ENCODE results near the gene TMED4.
A peak's percentile ranks its signal among the peaks of the same experiment; 100 is the strongest.

The TMED4 gene

DNA sequence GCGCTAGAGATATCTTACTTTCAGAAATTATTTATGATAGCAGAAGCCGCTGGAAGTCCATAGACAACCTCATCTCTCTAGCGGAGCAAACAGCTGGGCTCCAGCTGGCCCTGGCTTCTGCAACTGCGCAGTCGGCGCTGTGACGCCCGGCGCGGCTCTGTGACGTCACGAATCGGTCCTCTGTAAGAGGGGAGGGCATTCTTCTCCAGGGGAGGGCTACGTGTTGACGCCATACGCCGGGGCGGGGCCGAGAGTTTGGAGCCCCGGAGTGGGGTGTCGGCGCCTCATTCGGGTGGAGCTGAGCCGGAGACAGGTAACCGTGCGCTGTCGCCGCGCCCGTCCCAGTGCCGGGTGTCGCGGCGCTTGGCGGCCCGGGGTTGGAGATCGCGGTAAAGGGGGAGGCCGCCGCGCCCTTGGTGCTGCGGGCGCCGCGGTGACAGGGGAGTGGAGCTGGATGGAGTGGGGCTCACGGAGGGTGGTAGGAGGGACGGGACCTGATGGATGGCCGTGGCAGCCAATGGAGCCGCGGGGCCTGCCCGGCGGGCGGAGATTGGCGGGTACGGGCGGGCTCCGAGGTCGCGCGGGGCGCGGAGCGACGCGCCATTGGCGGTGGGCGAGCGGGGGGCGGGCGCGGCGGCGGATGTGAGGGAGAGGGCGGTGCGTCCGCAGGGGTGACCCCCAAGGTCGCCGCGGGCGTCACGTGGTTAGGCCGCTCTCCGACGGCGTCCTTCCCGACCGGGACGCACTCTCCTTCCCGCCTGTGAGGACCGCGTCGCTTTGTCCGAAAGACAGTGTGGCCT, 24.5 kb upstream of the TMED4 start, which contains the start of gene OGDH:
OGDH (plus strand) TSS at position 287 of the 800 bp plus-strand sequence. CDS start 17,717 bp downstream, outside the sequence.
- Histone ChIP-seq H3K9ac (ENCODE audit: low read length) (peak within 1 kb of the TSS; percentile 94), H3K23ac (ENCODE audit: low read length in 2 of 2) (no peak within 1 kb of the TSS), H4K91ac (ENCODE audit: low read length) (peak within 1 kb of the TSS; percentile 96), H2BK15ac (ENCODE audit: low read depth, poor library complexity, severe bottlenecking) (no peak within 1 kb of the TSS), H3K4me3 (ENCODE audit: insufficient read depth in 1 of 2, low read depth in 1 of 2, low read length in 2 of 2) (peak within 1 kb of the TSS; percentile 92 to 99), H3K18ac (ENCODE audit: low read depth in 1 of 2, low read length in 2 of 2) (peak within 1 kb of the TSS; percentile 98 to 100), H3K9me3 (ENCODE audit: control insufficient read depth, low read length) (no peaks in the 10 kb centered on the region), H3K4ac (ENCODE audit: low read depth in 1 of 2, low read length in 2 of 2) (peak within 1 kb of the TSS in 1 of 2 experiments; percentile 89), H2AK5ac (ENCODE audit: low read length, severe bottlenecking) (peak within 1 kb of the TSS; percentile 80), H2BK120ac (ENCODE audit: low read depth, low read length) (peak within 1 kb of the TSS; percentile 78), H4K8ac (ENCODE audit: low read length) (peak within 1 kb of the TSS; percentile 91), H3K4me1 (ENCODE audit: control insufficient read depth, insufficient read depth, low read depth, low read length) (peaks cover 9% of the 10 kb centered on the region), H2BK5ac (ENCODE audit: low read depth, low read length, poor library complexity, severe bottlenecking) (peak within 1 kb of the TSS; percentile 77), H3K27me3 (ENCODE audit: control insufficient read depth in 1 of 2, insufficient read depth in 1 of 2, low read length in 2 of 2) (no peaks in the 10 kb centered on the region), H3K79me1 (replicated peaks; ENCODE audit: low read length, poor library complexity, severe bottlenecking) (no peaks in the 10 kb centered on the region), H3K4me2 (ENCODE audit: low read length, poor library complexity, severe bottlenecking) (peak within 1 kb of the TSS; percentile 91), H2BK12ac (ENCODE audit: low read length in 2 of 2) (peak within 1 kb of the TSS in 1 of 2 experiments; percentile 15), H3K14ac (ENCODE audit: low read length in 2 of 2) (peak within 1 kb of the TSS in 1 of 2 experiments; percentile 96), H3K36me3 (ENCODE audit: control insufficient read depth in 1 of 2, insufficient read depth in 2 of 2, low read depth in 1 of 2, low read length in 2 of 2) (no peaks in the 10 kb centered on the region), H3K27ac (ENCODE audit: low read length, poor library complexity, severe bottlenecking) (peak within 1 kb of the TSS; percentile 63), H2AFZ (ENCODE audit: low read depth, low read length) (peak within 1 kb of the TSS; percentile 72)
- under 1% methylated on average over 73 of the region's 93 CpGs for WGBS
- DNase-seq: peak; percentile 99

DNA sequence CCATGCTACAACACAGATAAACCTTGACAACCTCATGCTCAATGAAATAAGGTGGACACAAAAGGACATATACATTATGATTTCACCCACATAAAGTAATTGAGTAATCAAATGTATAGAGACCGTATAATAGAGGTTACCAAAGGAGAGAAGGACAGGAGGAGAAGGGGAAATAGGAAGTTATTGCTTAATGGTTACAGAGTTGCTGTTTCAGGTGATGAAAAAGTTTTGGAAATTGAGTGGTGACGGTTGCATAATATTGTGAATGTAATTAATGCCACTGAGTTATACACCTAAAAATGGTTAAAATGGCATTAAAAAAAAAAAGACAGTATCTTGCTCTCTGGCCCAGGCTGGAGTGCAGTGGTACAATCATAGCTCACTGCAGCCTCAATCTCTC, 22.9 kb upstream of the TMED4 start:
- H3K9ac ChIP-seq (ENCODE audit: low read length): peak overlapping the region; percentile 94
- no peak overlapping the region for H3K23ac ChIP-seq (ENCODE audit: low read length in 2 of 2)
- H2AFZ ChIP-seq (ENCODE audit: low read depth, low read length): no peak overlapping the region
- DNase-seq: no peak
- peaks cover 9% of the 10 kb centered on the region for H3K4me1 ChIP-seq (ENCODE audit: control insufficient read depth, insufficient read depth, low read depth, low read length)
- H2BK5ac ChIP-seq (ENCODE audit: low read depth, low read length, poor library complexity, severe bottlenecking): no peak overlapping the region
- H3K4me3 ChIP-seq (ENCODE audit: insufficient read depth in 1 of 2, low read depth in 1 of 2, low read length in 2 of 2): no peak overlapping the region
- peaks cover 0 to 8% of the 10 kb centered on the region in 2 experiments for H3K27me3 ChIP-seq (ENCODE audit: control insufficient read depth in 1 of 2, insufficient read depth in 1 of 2, low read length in 2 of 2)
- no peak overlapping the region for H2BK120ac ChIP-seq (ENCODE audit: low read depth, low read length)
- no peaks in the 10 kb centered on the region for H3K36me3 ChIP-seq (ENCODE audit: control insufficient read depth in 1 of 2, insufficient read depth in 2 of 2, low read depth in 1 of 2, low read length in 2 of 2)
- no peaks in the 10 kb centered on the region for H3K79me1 ChIP-seq (replicated peaks; ENCODE audit: low read length, poor library complexity, severe bottlenecking)
- H3K14ac ChIP-seq (ENCODE audit: low read length in 2 of 2): no peak overlapping the region
- H2BK12ac ChIP-seq (ENCODE audit: low read length in 2 of 2): no peak overlapping the region
- no peak overlapping the region for H2BK15ac ChIP-seq (ENCODE audit: low read depth, poor library complexity, severe bottlenecking)
- H4K8ac ChIP-seq (ENCODE audit: low read length): no peak overlapping the region
- no peak overlapping the region for H3K18ac ChIP-seq (ENCODE audit: low read depth in 1 of 2, low read length in 2 of 2)
- H3K4ac ChIP-seq (ENCODE audit: low read depth in 1 of 2, low read length in 2 of 2): no peak overlapping the region
- 100% methylated on average over 1 of the region's 2 CpGs for WGBS
- no peak overlapping the region for H2AK5ac ChIP-seq (ENCODE audit: low read length, severe bottlenecking)
- H3K27ac ChIP-seq (ENCODE audit: low read length, poor library complexity, severe bottlenecking): no peak overlapping the region
- no peak overlapping the region for H3K4me2 ChIP-seq (ENCODE audit: low read length, poor library complexity, severe bottlenecking)
- no peaks in the 10 kb centered on the region for H3K9me3 ChIP-seq (ENCODE audit: control insufficient read depth, low read length)
- no peak overlapping the region for H4K91ac ChIP-seq (ENCODE audit: low read length)

DNA sequence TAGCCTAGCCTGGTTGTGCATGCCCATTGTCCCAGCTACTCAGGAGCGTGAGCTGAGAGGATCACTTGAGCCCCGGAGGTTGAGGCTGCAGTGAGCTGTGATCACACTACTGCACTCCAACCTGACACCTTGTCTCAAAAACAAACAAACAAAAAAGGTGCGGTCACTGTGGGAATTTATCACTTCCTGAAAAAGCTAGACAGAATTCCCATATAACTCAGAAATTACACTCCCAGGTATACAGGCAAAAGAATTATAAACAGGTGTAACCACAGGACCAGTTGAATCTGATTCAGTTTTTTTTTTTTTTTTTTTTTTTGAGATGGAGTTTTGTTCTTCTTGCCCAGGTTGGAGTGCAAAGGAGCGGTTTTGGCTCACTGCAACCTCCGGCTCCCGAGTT, 21.2 kb upstream of the TMED4 start:
- Histone ChIP-seq H2AFZ (ENCODE audit: low read depth, low read length) (no peak overlapping the region), H2AK5ac (ENCODE audit: low read length, severe bottlenecking) (no peak overlapping the region), H4K8ac (ENCODE audit: low read length) (no peak overlapping the region), H3K4me3 (ENCODE audit: insufficient read depth in 1 of 2, low read depth in 1 of 2, low read length in 2 of 2) (no peak overlapping the region), H2BK12ac (ENCODE audit: low read length in 2 of 2) (no peak overlapping the region), H3K4ac (ENCODE audit: low read depth in 1 of 2, low read length in 2 of 2) (no peak overlapping the region), H3K79me1 (replicated peaks; ENCODE audit: low read length, poor library complexity, severe bottlenecking) (no peaks in the 10 kb centered on the region), H2BK15ac (ENCODE audit: low read depth, poor library complexity, severe bottlenecking) (no peak overlapping the region), H3K9me3 (ENCODE audit: control insufficient read depth, low read length) (no peaks in the 10 kb centered on the region), H3K18ac (ENCODE audit: low read depth in 1 of 2, low read length in 2 of 2) (no peak overlapping the region), H2BK120ac (ENCODE audit: low read depth, low read length) (no peak overlapping the region), H3K4me2 (ENCODE audit: low read length, poor library complexity, severe bottlenecking) (no peak overlapping the region), H3K14ac (ENCODE audit: low read length in 2 of 2) (no peak overlapping the region), H2BK5ac (ENCODE audit: low read depth, low read length, poor library complexity, severe bottlenecking) (no peak overlapping the region), H3K36me3 (ENCODE audit: control insufficient read depth in 1 of 2, insufficient read depth in 2 of 2, low read depth in 1 of 2, low read length in 2 of 2) (no peaks in the 10 kb centered on the region), H3K27ac (ENCODE audit: low read length, poor library complexity, severe bottlenecking) (no peak overlapping the region), H3K27me3 (ENCODE audit: control insufficient read depth in 1 of 2, insufficient read depth in 1 of 2, low read length in 2 of 2) (peaks cover 0 to 8% of the 10 kb centered on the region in 2 experiments), H3K9ac (ENCODE audit: low read length) (no peak overlapping the region), H4K91ac (ENCODE audit: low read length) (no peak overlapping the region), H3K23ac (ENCODE audit: low read length in 2 of 2) (no peak overlapping the region), H3K4me1 (ENCODE audit: control insufficient read depth, insufficient read depth, low read depth, low read length) (peaks cover 4% of the 10 kb centered on the region)
- WGBS: 89% methylated on average over 3 of the region's 6 CpGs
- no peak for DNase-seq

DNA sequence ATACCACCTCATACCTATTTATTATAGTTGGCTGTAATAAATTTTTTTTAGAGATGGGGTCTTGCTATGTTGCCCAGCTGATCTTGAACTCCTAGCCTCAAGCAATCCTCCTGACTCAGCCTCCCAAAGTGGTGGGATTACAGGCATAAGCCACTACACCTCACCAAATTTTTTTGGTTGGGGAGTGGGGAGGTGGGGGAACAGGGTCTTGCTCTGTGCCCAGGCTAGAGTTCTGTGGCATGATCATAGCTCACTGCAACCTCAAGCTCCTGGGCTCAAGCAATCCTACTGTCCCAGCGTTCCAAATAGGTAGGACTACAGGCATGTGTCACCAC, 20.5 kb upstream of the TMED4 start:
- Histone ChIP-seq H3K18ac (ENCODE audit: low read depth in 1 of 2, low read length in 2 of 2) (no peak overlapping the region), H3K4ac (ENCODE audit: low read depth in 1 of 2, low read length in 2 of 2) (no peak overlapping the region), H2AFZ (ENCODE audit: low read depth, low read length) (no peak overlapping the region), H2BK120ac (ENCODE audit: low read depth, low read length) (no peak overlapping the region), H3K14ac (ENCODE audit: low read length in 2 of 2) (no peak overlapping the region), H4K91ac (ENCODE audit: low read length) (no peak overlapping the region), H3K9ac (ENCODE audit: low read length) (no peak overlapping the region), H3K27me3 (ENCODE audit: control insufficient read depth in 1 of 2, insufficient read depth in 1 of 2, low read length in 2 of 2) (peaks cover 0 to 8% of the 10 kb centered on the region in 2 experiments), H3K79me1 (replicated peaks; ENCODE audit: low read length, poor library complexity, severe bottlenecking) (no peaks in the 10 kb centered on the region), H3K9me3 (ENCODE audit: control insufficient read depth, low read length) (no peaks in the 10 kb centered on the region), H3K36me3 (ENCODE audit: control insufficient read depth in 1 of 2, insufficient read depth in 2 of 2, low read depth in 1 of 2, low read length in 2 of 2) (no peaks in the 10 kb centered on the region), H4K8ac (ENCODE audit: low read length) (no peak overlapping the region), H2AK5ac (ENCODE audit: low read length, severe bottlenecking) (no peak overlapping the region), H2BK5ac (ENCODE audit: low read depth, low read length, poor library complexity, severe bottlenecking) (no peak overlapping the region), H3K27ac (ENCODE audit: low read length, poor library complexity, severe bottlenecking) (no peak overlapping the region), H2BK12ac (ENCODE audit: low read length in 2 of 2) (no peak overlapping the region), H3K4me1 (ENCODE audit: control insufficient read depth, insufficient read depth, low read depth, low read length) (peaks cover 3% of the 10 kb centered on the region), H3K4me3 (ENCODE audit: insufficient read depth in 1 of 2, low read depth in 1 of 2, low read length in 2 of 2) (no peak overlapping the region), H2BK15ac (ENCODE audit: low read depth, poor library complexity, severe bottlenecking) (no peak overlapping the region), H3K23ac (ENCODE audit: low read length in 2 of 2) (no peak overlapping the region), H3K4me2 (ENCODE audit: low read length, poor library complexity, severe bottlenecking) (no peak overlapping the region)
- no peak for DNase-seq
- 79% methylated on average over 1 of the region's 1 CpG for WGBS

All from mesenchymal stem cell (in vitro differentiated cells and primary cell).